RWPE2 (cell line): Measurements from ENCODE around the gene DOK6.
"Not testable (repeated sequence)": the region's sequence is repeated elsewhere in the genome, so short reads cannot be mapped to it uniquely, and the experiment has no call there.

Experiments used
- ATAC-seq: fragments of 200-7000 bp; cut with Tn5 transposase; 3 replicates; pipeline ENCODE4 v1.9.1; 2021; ENCODE audit warnings: low read depth
- DNase-seq: peaks from one replicate; pipeline ENCODE4 v3.0.0-alpha.2; 2020; ENCODE audit warnings: low spot score
- H3K27ac ChIP-seq: fragments of 450-650 bp; 2 replicates; pipeline ENCODE4 v1.5.1; 2017; ENCODE audit warnings: mild to moderate bottlenecking; ENCODE audit not compliant: poor library complexity, severe bottlenecking
- H3K27me3 ChIP-seq: fragments of 250-450 bp; sonication (Bioruptor Pico); 2 replicates; pipeline ENCODE4 v1.5.1; 2021; ENCODE audit warnings: mild to moderate bottlenecking, moderate library complexity; ENCODE audit not compliant: insufficient read depth, poor library complexity, severe bottlenecking
- H3K36me3 ChIP-seq: fragments of 250-450 bp; sonication (Bioruptor Pico); 2 replicates; pipeline ENCODE4 v1.5.1; 2020; ENCODE audit warnings: low read depth, mild to moderate bottlenecking, moderate library complexity
- H3K4me1 ChIP-seq: fragments of 250-450 bp; sonication (Bioruptor Pico); 2 replicates; pipeline ENCODE4 v1.5.1; 2021; ENCODE audit warnings: mild to moderate bottlenecking, moderate library complexity; ENCODE audit not compliant: insufficient read depth, poor library complexity, severe bottlenecking
- H3K4me3 ChIP-seq: fragments of 250-450 bp; sonication (Bioruptor Pico); 2 replicates; pipeline ENCODE4 v1.5.1; 2021; ENCODE audit warnings: mild to moderate bottlenecking, moderate library complexity; ENCODE audit not compliant: severe bottlenecking
- H3K9me3 ChIP-seq: fragments of 250-450 bp; sonication (Bioruptor Pico); 2 replicates; pipeline ENCODE4 v1.5.1; 2021; ENCODE audit warnings: mild to moderate bottlenecking, moderate library complexity; ENCODE audit not compliant: severe bottlenecking
- CTCF ChIP-seq: fragments of 450-650 bp; IDR thresholded peaks from one replicate; pipeline ENCODE4 v1.5.1; 2017; ENCODE audit warnings: mild to moderate bottlenecking, moderate library complexity; ENCODE audit not compliant: poor library complexity, severe bottlenecking

DOK6 gene

GRCh38 chr18:69876490-69876889 is 475.8 kb downstream of the DOK6 start:
- H3K27ac ChIP-seq, result no peak overlapping the region
- no peaks in the 10 kb centered on the region for H3K4me1 ChIP-seq
- H3K27me3 ChIP-seq, result no peaks in the 10 kb centered on the region
- no peaks in the 10 kb centered on the region for H3K9me3 ChIP-seq
- DNase-seq, result no peak
- no peaks in the 10 kb centered on the region for H3K36me3 ChIP-seq
- no peak for ATAC-seq
- no peak for TF ChIP-seq CTCF
- no peak overlapping the region for H3K4me3 ChIP-seq

GRCh38 chr18:69878213-69878933 is 477.7 kb downstream of the DOK6 start:
- no peak for TF ChIP-seq CTCF
- DNase-seq (no peak), ATAC-seq (no peak)
- Histone ChIP-seq H3K36me3 (no peaks in the 10 kb centered on the region), H3K4me3 (no peak overlapping the region), H3K27me3 (no peaks in the 10 kb centered on the region), H3K27ac (no peak overlapping the region), H3K4me1 (no peaks in the 10 kb centered on the region), H3K9me3 (no peaks in the 10 kb centered on the region)

GRCh38 chr18:69879051-69879450 is 478.4 kb downstream of the DOK6 start:
- not testable (repeated sequence) for DNase-seq, ATAC-seq, H3K27ac ChIP-seq, H3K4me1 ChIP-seq, H3K27me3 ChIP-seq, H3K9me3 ChIP-seq, H3K4me3 ChIP-seq, H3K36me3 ChIP-seq

- no peaks in the 10 kb centered on the region for H3K4me1 ChIP-seq
- ATAC-seq (no peak), DNase-seq (no peak)
- no peak for TF ChIP-seq CTCF
- H3K27me3 ChIP-seq, result no peaks in the 10 kb centered on the region
- H3K27ac ChIP-seq, result no peak overlapping the region
- H3K9me3 ChIP-seq, result no peaks in the 10 kb centered on the region
- H3K36me3 ChIP-seq, result no peaks in the 10 kb centered on the region
- no peak overlapping the region for H3K4me3 ChIP-seq
Observed at GRCh38 chr18:69880083-69880482, 479.4 kb downstream of the DOK6 start.

- H3K4me3 ChIP-seq, result no peak overlapping the region
- H3K36me3 ChIP-seq, result no peaks in the 10 kb centered on the region
- H3K27ac ChIP-seq, result no peak overlapping the region
- no peaks in the 10 kb centered on the region for H3K27me3 ChIP-seq
- no peak for ATAC-seq
- no peak for TF ChIP-seq CTCF
- no peak for DNase-seq
- H3K4me1 ChIP-seq, result no peaks in the 10 kb centered on the region
- no peaks in the 10 kb centered on the region for H3K9me3 ChIP-seq
Observed at GRCh38 chr18:69882965-69883668, 482.4 kb downstream of the DOK6 start.
